Mesendoderm (in vitro differentiated cells): ENCODE measurements around the gene RIMS1.
A peak's percentile ranks its signal among the peaks of the same experiment; 100 is the strongest.

Source experiments
- DNase-seq: peaks from one replicate; pipeline ENCODE4 v3.0.0; 2013
- H2AK5ac ChIP-seq: 2 replicates; pipeline ENCODE4 v1.6.1; 2013; ENCODE audit warnings: low read length, inconsistent platforms
- H2BK120ac ChIP-seq: 2 replicates; pipeline ENCODE4 v1.6.1; 2013; ENCODE audit warnings: low read depth, mild to moderate bottlenecking, low read length, moderate library complexity, mixed read lengths
- H2BK15ac ChIP-seq: replicated peaks from 2 replicates; pipeline ENCODE4 v1.6.1; 2013; ENCODE audit warnings: low read depth, mild to moderate bottlenecking, moderate library complexity
- H2BK5ac ChIP-seq: 2 replicates; pipeline ENCODE4 v1.6.1; 2013; ENCODE audit warnings: low read length, inconsistent platforms
- H3K18ac ChIP-seq: 2 replicates; pipeline ENCODE4 v1.6.1; 2013; ENCODE audit warnings: mild to moderate bottlenecking, low read length, mixed read lengths
- H3K23ac ChIP-seq: one replicate; pipeline ENCODE4 v1.6.1; 2013; ENCODE audit warnings: low read length
- H3K27ac ChIP-seq: 2 replicates; pipeline ENCODE4 v1.5.1; 2013; ENCODE audit warnings: low read depth, mild to moderate bottlenecking, inconsistent platforms, low read length, moderate library complexity
- H3K27me3 ChIP-seq: 2 replicates; pipeline ENCODE4 v1.6.1; 2013; ENCODE audit warnings: low read length, control low read depth, mild to moderate bottlenecking, inconsistent platforms; ENCODE audit not compliant: insufficient read depth, poor library complexity
- H3K36me3 ChIP-seq: 2 replicates; pipeline ENCODE4 v1.6.1; 2013; ENCODE audit warnings: low read length, inconsistent platforms; ENCODE audit not compliant: control insufficient read depth, insufficient read depth
- H3K4ac ChIP-seq: one replicate; pipeline ENCODE4 v1.6.1; 2013; ENCODE audit warnings: low read depth, mild to moderate bottlenecking, low read length, moderate library complexity
- H3K4me1 ChIP-seq: 2 replicates; pipeline ENCODE4 v1.6.1; 2013; ENCODE audit warnings: low read depth, low read length, inconsistent platforms; ENCODE audit not compliant: control insufficient read depth
- H3K4me2 ChIP-seq: 2 replicates; pipeline ENCODE4 v1.6.1; 2013; ENCODE audit warnings: low read length
- H3K4me3 ChIP-seq: 2 replicates; pipeline ENCODE4 v1.5.1; 2013; ENCODE audit warnings: mild to moderate bottlenecking, low read length
- H3K56ac ChIP-seq: one replicate; pipeline ENCODE4 v1.6.1; 2013; ENCODE audit warnings: low read length
- H3K79me1 ChIP-seq: 2 replicates; pipeline ENCODE4 v1.6.1; 2013; ENCODE audit warnings: low read length, inconsistent platforms
- H3K79me2 ChIP-seq: 2 replicates; pipeline ENCODE4 v1.6.1; 2013; ENCODE audit warnings: mild to moderate bottlenecking, low read length; ENCODE audit not compliant: control insufficient read depth, insufficient read depth
- H3K9ac ChIP-seq: 2 replicates; pipeline ENCODE4 v1.6.1; 2013; ENCODE audit warnings: low read length, inconsistent platforms
- H4K5ac ChIP-seq: one replicate; pipeline ENCODE4 v1.6.1; 2013; ENCODE audit warnings: low read length
- H4K8ac ChIP-seq: one replicate; pipeline ENCODE4 v1.6.1; 2013; ENCODE audit warnings: low read depth, mild to moderate bottlenecking, control low read depth, low read length, moderate library complexity
- WGBS: extraction: QIAGEN DNeasy Blood & Tissue Kit; methylation state at CpG from one replicate; pipeline ENCODE4 v1.1.7; 2013; ENCODE audit warnings: low lambda C conversion rate, missing lambda C conversion rate; ENCODE audit not compliant: insufficient coverage; ENCODE audit errors: extremely low coverage; 5-methylcytosine and 5-hydroxymethylcytosine counted together

RIMS1 gene

DNA sequence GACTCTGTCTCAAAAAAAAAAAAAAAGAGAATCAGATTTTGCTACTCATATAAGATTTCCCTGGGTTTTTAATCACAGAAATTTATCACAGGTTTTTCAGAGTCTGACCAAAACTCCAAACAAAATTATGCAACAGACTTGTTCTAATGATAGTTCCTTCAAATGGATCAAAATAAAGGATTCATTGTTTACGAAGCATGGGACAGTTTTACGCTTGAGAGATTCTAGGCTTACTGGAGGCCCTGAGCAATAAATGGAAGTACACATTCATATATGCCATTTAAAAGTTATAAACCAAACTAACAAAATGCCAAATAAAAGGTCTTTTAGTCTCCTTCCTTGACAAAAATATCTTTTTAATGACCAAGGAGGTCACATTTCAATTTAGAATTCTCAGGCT, 490.4 kb downstream of the RIMS1 start:
- no peak for DNase-seq
- no peak overlapping the region for H3K56ac ChIP-seq
- H2BK15ac ChIP-seq: no peak overlapping the region
- H2AK5ac ChIP-seq: no peak overlapping the region
- H3K4me3 ChIP-seq: no peak overlapping the region
- no peaks in the 10 kb centered on the region for H3K79me1 ChIP-seq
- H3K9ac ChIP-seq: no peak overlapping the region
- no peak overlapping the region for H2BK5ac ChIP-seq
- H4K5ac ChIP-seq: no peak overlapping the region
- no peaks in the 10 kb centered on the region for H3K4me1 ChIP-seq
- H3K23ac ChIP-seq: no peak overlapping the region
- H2BK120ac ChIP-seq: no peak overlapping the region
- H3K4me2 ChIP-seq: no peak overlapping the region
- H3K27ac ChIP-seq: no peak overlapping the region
- H3K79me2 ChIP-seq: no peaks in the 10 kb centered on the region
- no peak overlapping the region for H3K18ac ChIP-seq
- no peak overlapping the region for H4K8ac ChIP-seq
- no CpG with 5 or more reads among the region's 2 CpGs for WGBS
- H3K27me3 ChIP-seq: no peaks in the 10 kb centered on the region
- H3K4ac ChIP-seq: no peak overlapping the region
- H3K36me3 ChIP-seq: no peaks in the 10 kb centered on the region

DNA sequence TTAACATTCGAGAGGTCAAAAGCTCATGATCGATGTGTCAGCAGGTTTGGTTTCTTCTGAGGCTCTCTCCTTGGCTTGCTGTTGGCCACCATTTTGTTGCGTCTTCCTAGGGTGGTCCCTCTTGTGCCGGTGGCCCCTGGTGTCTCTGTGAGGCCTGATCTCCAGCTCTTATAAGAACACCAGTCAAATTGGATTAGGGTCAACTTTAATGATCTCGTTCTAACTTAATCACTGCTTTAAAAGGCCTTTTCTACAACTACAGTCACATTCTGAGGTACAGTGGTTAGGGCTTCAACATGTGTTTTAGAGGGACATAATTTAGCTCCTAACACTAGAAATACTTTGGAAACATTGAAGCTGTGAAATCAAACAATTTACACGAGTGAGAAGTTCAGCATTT, 494.7 kb downstream of the RIMS1 start:
- no peak overlapping the region for H2AK5ac ChIP-seq
- H3K56ac ChIP-seq: no peak overlapping the region
- no peak overlapping the region for H3K18ac ChIP-seq
- H3K23ac ChIP-seq: no peak overlapping the region
- H3K79me2 ChIP-seq: no peaks in the 10 kb centered on the region
- H3K27me3 ChIP-seq: no peaks in the 10 kb centered on the region
- H3K4me3 ChIP-seq: no peak overlapping the region
- DNase-seq: no peak
- no peak overlapping the region for H3K27ac ChIP-seq
- H3K4me1 ChIP-seq: no peaks in the 10 kb centered on the region
- WGBS: no CpG with 5 or more reads among the region's 6 CpGs
- no peak overlapping the region for H2BK120ac ChIP-seq
- no peaks in the 10 kb centered on the region for H3K79me1 ChIP-seq
- peak overlapping the region; percentile 57 for H2BK15ac ChIP-seq
- no peak overlapping the region for H3K4me2 ChIP-seq
- H2BK5ac ChIP-seq: no peak overlapping the region
- no peak overlapping the region for H3K4ac ChIP-seq
- H3K9ac ChIP-seq: no peak overlapping the region
- H3K36me3 ChIP-seq: no peaks in the 10 kb centered on the region
- no peak overlapping the region for H4K5ac ChIP-seq
- H4K8ac ChIP-seq: no peak overlapping the region

DNA sequence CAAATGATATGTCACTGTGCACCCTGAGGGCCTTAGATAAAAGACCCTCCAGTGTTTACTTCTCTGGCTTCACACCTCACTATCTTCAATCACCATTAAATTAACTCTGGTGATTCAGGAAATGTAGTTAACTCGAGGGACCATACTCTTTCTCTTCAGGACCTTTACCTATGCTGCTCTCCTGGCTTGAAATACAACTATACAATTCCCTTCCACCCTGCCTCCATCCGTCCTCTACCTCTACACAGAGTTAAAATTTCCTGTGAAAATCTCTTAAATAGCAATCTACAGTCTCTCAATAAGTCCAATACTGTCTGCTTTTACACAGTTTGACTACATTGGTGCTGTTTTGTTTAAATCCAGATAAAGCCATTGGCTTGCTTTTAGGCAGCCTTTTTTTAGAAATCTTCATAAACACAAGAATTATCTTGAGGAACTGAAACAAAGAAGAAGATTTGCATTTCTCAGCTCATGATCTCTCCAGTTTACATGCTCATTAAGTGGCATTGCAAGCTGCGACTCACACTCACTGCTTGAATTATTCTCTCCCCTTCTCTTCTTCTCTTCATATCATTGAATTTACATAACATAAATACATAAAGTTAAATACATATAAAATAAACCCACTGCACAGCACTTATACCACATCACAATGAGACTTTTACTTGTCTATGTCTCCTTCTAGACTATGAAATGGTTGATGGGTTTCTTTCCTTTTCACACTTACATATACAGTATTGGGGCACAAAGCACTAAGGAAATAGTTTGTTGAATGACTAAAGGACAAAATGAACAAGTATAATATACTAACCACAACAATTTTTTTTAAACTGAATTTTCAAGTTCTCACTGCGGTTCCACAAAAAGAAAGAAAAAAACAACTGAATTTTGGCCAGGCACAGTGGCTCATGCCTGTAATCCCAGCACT, 496.5 kb downstream of the RIMS1 start:
- Histone ChIP-seq H2BK15ac (no peak overlapping the region), H3K18ac (no peak overlapping the region), H3K23ac (no peak overlapping the region), H3K9ac (no peak overlapping the region), H3K4ac (no peak overlapping the region), H3K56ac (no peak overlapping the region), H3K27me3 (no peaks in the 10 kb centered on the region), H3K4me3 (no peak overlapping the region), H3K79me2 (no peaks in the 10 kb centered on the region), H4K8ac (no peak overlapping the region), H3K4me2 (no peak overlapping the region), H2BK120ac (no peak overlapping the region), H2AK5ac (no peak overlapping the region), H3K4me1 (no peaks in the 10 kb centered on the region), H4K5ac (no peak overlapping the region), H3K27ac (no peak overlapping the region), H3K79me1 (no peaks in the 10 kb centered on the region), H2BK5ac (no peak overlapping the region), H3K36me3 (no peaks in the 10 kb centered on the region)
- no CpG with 5 or more reads among the region's 4 CpGs for WGBS
- DNase-seq: peak; percentile 31

DNA sequence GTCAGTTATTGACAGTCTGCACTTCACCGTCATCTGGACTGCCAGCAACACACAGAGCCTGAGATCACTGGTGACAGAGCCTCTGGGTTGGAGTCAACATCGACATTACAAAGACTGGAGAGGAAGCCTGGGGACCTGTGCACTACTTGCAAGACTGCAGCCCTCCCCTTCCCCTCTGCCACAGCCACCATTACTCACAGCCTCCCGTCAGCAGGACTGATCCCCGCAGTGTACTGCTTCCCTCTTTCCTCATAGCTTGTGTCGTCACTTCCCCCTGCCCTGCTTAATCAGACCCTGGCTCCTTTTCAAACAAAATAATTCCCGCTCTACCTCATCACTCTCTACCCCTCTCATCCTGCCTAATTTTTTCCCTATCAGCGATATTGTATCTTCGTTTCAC, 500.0 kb downstream of the RIMS1 start:
- H3K27ac ChIP-seq: no peak overlapping the region
- H3K36me3 ChIP-seq: no peaks in the 10 kb centered on the region
- no peak overlapping the region for H3K9ac ChIP-seq
- H3K4me1 ChIP-seq: no peaks in the 10 kb centered on the region
- no peaks in the 10 kb centered on the region for H3K79me2 ChIP-seq
- no peak overlapping the region for H3K23ac ChIP-seq
- no peak overlapping the region for H3K56ac ChIP-seq
- H3K79me1 ChIP-seq: no peaks in the 10 kb centered on the region
- H3K4me3 ChIP-seq: no peak overlapping the region
- H2AK5ac ChIP-seq: no peak overlapping the region
- H3K4me2 ChIP-seq: no peak overlapping the region
- no peak overlapping the region for H2BK15ac ChIP-seq
- H3K4ac ChIP-seq: no peak overlapping the region
- no peak overlapping the region for H2BK120ac ChIP-seq
- H4K5ac ChIP-seq: no peak overlapping the region
- no peak overlapping the region for H4K8ac ChIP-seq
- no peak overlapping the region for H3K18ac ChIP-seq
- no peaks in the 10 kb centered on the region for H3K27me3 ChIP-seq
- H2BK5ac ChIP-seq: no peak overlapping the region
- no peak for DNase-seq
- WGBS: 100% methylated on average over 3 of the region's 8 CpGs

DNA sequence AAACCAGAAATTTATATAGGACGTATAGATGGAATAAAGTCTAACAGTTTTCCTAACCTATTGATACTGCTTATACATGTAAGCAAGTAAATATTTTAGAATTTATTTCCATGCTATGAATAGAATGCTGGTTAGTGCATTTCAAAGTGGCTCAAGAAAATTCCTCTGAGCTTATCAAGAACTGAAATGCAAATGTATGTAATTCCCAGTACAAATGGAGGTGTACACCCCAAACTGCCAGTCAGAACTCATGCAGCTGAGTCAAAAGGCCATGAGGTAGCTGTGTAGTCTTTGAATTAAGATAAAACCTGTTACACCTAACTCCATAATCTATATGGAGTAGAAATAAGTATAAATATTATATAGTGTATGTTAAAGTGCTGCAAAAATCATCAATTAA, 503.3 kb downstream of the RIMS1 start:
- Histone ChIP-seq H3K36me3 (no peaks in the 10 kb centered on the region), H3K4me3 (no peak overlapping the region), H4K8ac (no peak overlapping the region), H3K56ac (no peak overlapping the region), H3K18ac (no peak overlapping the region), H3K23ac (no peak overlapping the region), H3K79me1 (no peaks in the 10 kb centered on the region), H2BK120ac (no peak overlapping the region), H3K27me3 (no peaks in the 10 kb centered on the region), H3K9ac (no peak overlapping the region), H3K4ac (no peak overlapping the region), H2BK5ac (no peak overlapping the region), H3K4me1 (no peaks in the 10 kb centered on the region), H3K79me2 (no peaks in the 10 kb centered on the region), H3K27ac (no peak overlapping the region), H3K4me2 (no peak overlapping the region), H2BK15ac (no peak overlapping the region), H2AK5ac (no peak overlapping the region), H4K5ac (no peak overlapping the region)
- DNase-seq: no peak
- 100% methylated on average over 1 of the region's 1 CpG for WGBS

DNA sequence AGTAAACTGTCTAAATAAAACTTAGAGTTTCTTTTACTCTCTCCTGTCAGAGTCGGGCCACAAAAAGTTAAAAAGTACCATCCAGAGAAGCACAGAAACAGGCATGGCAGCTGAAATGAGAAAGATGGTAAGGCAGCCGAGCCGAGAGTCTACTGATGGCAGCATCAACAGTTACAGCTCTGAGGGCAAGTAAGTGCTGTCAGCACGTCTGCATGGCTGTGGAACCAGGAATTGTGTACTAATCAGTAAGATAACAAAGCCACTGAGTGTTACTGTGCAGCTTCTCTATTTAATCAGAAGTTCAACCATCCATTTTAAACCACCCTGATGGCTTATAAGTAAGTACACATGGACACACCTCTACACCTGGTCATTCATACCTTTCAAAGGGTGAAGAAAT, 504.2 kb downstream of the RIMS1 start:
- Histone ChIP-seq H4K8ac (no peak overlapping the region), H3K79me1 (no peaks in the 10 kb centered on the region), H2BK120ac (no peak overlapping the region), H3K36me3 (no peaks in the 10 kb centered on the region), H3K56ac (no peak overlapping the region), H3K4me3 (no peak overlapping the region), H3K4ac (no peak overlapping the region), H2AK5ac (no peak overlapping the region), H3K18ac (no peak overlapping the region), H4K5ac (no peak overlapping the region), H3K79me2 (no peaks in the 10 kb centered on the region), H3K4me2 (no peak overlapping the region), H3K27me3 (no peaks in the 10 kb centered on the region), H3K9ac (no peak overlapping the region), H3K23ac (no peak overlapping the region), H3K4me1 (no peaks in the 10 kb centered on the region), H3K27ac (no peak overlapping the region), H2BK15ac (no peak overlapping the region), H2BK5ac (no peak overlapping the region)
- WGBS: no CpG with 5 or more reads among the region's 4 CpGs
- no peak for DNase-seq
